ENCODE measurements around the gene ITPR3.
A peak's percentile ranks its signal among the peaks of the same experiment; 100 is the strongest.
"Not testable (repeated sequence)": the region's sequence is repeated elsewhere in the genome, so short reads cannot be mapped to it uniquely, and the experiment has no call there.

Gene ITPR3

DNA sequence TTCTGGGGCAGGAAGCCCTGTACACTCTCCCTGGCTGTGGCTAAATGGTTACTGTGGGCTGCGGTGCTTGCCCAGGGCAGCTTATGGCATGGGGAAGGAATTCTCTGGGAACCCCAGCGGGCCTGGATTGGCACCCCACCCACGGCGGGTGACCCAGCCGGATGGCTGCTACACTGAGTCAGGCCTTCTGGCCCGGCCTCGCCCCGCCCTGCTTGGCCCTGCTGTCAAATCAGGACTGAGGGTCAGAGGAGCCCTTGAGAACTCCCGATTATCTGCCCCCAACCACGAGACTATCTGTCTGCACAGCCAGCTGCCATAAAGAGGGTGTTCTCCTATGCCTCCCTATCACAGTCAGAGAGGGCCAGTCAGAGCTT is 7.3 kb upstream of the ITPR3 start:
- no peak for DNase-seq

GRCh38 chr6:33616113-33616512 is 5.0 kb upstream of the ITPR3 start:
- no peak for DNase-seq
- ATAC-seq, result no peak

More for the DNA sequence above, 7.3 kb upstream of the ITPR3 start:
- no peak for ATAC-seq

- ATAC-seq (no peak), DNase-seq (no peak)
Measured at GRCh38 chr6:33616913-33617312, 4.2 kb upstream of the ITPR3 start.

DNA sequence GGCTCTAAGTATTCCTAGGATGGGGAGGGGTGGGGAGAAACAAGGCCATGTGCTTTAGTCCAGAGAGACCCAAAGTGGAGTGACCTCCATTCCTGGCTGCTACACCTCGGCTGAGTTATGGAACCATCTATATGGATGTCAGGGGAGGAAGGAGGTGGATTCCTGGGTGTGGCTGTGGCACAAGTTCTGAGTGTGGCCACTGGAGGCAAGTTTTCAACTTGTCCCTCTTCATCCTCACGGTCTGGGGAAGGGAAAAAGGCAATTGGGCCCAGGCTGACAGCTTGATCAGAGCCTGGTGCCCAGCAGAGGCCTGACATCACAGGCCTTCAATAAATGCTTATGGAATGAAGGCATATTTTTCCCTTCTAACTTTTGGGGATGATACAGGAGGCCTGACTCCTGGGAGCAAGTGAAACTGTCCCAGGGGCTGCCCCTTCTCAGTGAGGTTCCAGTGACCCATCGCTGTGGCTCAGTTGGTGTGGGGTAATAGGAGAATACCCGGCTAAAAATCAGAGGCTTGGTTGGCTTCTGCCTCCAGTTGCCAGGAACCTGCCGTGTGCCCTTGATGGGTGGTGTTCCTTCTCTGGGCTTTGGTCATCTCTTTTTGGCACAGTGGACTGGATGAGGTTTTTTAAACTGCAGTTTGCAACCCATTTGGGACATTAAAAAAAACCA is 1.8 kb upstream of the ITPR3 start:
- DNase-seq (no peak), ATAC-seq (no peak)

DNA sequence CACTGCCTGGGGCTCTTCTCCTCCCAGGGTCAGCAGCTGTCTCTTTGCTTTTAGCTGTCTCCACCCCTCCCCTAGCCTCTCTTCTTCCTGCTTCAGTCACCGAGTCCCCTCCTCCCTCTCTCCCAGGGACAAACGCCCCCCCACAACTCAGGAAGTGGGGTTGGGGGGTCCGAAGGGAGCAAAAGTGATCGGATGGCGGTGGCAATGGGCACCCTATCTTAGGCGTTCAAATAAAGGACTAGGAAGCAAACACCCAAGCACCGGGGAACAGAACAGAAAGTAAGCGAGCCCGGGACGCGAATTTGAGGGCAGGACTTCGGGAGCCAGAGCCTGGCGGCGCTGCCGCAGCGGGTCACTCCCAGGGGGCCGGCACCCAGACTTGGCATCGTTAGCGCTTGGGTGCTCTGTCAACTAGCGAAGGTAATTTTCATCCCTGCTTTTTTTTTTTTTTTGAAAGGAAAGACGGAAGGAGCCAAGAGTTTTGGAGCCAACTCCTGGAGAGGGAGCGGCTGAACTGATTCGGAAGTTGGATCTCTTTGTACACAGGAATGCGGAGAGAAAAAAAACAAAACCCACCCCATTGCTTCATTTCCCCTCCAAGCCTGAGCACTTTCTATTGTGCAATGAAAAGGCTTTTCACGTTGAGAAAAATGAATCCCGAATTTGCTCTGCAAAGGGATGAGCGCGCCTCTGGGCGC is 815 bp upstream of the ITPR3 start:
- DNase-seq (peak; percentile 52), ATAC-seq (no peak)

DNA sequence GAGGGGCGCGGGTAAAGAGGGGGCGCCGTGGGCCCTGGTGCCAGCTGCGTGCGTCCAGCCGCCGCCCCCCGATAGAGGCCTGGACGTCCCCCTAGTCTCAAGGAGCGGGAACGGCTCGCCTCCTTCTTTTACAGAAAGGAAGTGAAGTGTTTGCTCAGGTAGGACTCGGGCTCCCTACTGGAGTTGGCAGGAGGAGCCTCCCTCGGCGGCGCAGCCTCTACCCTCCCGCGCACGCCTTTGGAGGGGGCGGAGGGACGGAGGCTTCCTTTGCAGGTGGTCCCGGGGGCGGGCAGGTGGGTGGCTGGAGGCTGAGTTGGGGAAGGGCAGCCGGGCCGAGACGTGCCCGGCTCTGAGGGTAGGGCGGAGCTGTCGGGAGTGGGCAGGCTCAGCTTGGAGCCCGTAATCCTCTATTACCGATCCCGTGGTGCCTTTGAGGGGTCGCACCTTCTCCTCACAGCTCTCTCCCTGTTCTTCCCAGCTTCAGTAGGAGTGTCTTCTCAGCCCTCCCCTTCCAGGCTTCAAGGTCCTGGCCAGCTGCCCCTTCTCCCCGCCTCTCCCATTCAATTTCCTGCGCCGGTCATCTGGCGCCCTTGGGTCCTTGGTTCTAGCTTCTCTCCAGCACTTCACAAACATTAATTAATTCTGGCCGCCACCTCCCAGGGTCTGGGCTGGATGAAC is 728 bp downstream of the ITPR3 start:
- DNase-seq, result peak; percentile 52

DNA sequence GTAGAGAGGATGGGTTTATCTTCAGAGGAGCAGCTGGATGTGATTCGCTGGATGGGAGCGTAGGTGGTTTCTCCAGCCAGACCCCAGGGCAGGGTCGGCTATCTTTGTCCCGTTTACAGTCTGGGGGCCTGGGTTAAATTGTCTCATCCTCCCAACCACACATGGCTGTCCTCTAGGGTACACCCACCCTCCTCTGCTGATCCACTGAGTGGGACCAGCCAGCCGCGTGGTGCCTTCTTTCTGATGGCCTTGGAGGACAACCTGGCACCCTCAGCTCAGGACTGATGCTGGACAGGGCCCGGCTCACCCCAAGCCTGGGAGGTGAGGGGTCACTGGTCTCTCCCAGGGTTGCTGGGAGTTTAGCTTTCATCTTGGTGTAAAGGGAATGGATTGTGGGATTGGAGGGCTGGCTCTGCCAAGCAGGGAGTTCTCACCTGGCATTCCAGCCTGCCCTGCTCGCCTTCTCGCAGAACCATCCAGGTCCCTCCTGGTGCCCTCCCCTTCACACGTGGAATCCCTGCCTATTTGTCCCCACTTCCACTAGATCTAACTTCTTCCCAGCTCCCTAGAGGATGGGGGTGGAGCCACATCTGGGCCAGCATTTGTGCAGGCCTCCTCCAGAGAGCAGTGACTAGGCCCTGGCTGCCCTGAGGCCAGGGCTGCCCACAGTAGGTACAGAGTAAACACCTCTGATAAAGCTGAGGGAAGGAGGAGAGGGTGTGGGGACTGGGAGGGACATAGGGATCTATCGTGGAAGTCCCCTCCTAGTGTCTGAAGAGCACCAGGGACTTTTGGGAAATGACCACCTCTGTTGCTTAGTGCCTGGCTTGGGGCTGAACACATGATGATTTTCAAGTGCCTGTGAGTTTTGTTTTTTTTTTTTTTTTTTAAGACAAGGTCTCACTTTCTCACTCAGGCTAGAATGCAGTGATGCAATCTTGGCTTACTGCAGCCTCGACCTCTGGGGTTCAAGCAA is 1.6 kb downstream of the ITPR3 start:
- no peak for ATAC-seq

More for the DNA sequence above, 728 bp downstream of the ITPR3 start:
- ATAC-seq, result peak; percentile 7

DNA sequence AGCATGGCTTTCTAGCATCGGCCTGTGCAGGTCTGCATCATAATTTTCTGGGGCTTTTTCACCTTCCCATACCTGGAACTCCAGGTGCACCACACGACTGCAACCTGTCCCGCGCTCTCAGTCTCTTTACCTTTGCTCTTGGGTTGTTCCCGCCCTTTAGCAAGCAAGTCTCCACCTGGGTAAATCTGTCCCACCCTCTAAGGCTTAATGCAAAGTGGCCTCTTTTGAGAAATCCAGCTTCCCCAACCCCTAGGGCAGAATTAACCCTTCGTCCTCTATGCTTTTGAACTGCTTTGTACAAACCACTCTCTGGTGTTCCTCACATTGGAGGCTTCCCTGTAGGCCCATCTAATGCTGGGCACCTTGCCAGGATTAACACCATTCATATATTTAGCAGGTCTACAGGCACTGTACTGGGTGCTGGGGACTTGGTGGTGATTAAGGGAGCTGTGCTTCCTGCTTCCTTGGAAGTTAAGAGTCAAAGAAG is 2.8 kb downstream of the ITPR3 start:
- DNase-seq (no peak), ATAC-seq (no peak)

More for the DNA sequence above, 1.6 kb downstream of the ITPR3 start:
- DNase-seq, result no peak

- no peak for DNase-seq
Measured at GRCh38 chr6:33624856-33625255, 3.7 kb downstream of the ITPR3 start.

GRCh38 chr6:33627876-33628275 is 6.8 kb downstream of the ITPR3 start:
- no peak for DNase-seq
- no peak for ATAC-seq

More at GRCh38 chr6:33624856-33625255, 3.7 kb downstream of the ITPR3 start:
- ATAC-seq, result no peak

- ATAC-seq, result no peak
- DNase-seq, result no peak
Measured at GRCh38 chr6:33628401-33628964, 7.4 kb downstream of the ITPR3 start.

- ATAC-seq, result no peak
- no peak for DNase-seq
Measured at GRCh38 chr6:33630014-33630413, 8.9 kb downstream of the ITPR3 start.

DNA sequence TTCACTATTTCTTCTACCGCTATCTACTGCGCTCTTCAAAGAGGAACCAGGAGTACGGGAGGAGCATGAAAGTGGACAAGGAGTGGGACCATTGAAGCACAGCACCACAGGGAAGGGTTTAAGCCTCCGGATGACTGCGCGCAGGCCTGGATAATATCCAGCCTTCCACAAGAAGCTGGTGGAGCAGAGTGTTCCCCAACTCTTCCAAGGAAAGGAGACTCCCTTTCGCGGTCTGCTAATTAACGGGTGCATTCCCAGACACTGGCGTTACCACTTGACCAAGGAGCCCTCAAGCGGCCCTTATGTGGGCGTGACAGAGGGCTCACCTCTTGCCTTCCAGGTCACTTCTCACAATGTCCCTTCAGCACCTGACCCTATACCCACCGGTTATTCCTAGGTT is 10.4 kb downstream of the ITPR3 start:
- not testable (repeated sequence) for ATAC-seq, DNase-seq

GRCh38 chr6:33631971-33632557 is 10.9 kb downstream of the ITPR3 start:
- no peak for DNase-seq
- no peak for ATAC-seq

DNA sequence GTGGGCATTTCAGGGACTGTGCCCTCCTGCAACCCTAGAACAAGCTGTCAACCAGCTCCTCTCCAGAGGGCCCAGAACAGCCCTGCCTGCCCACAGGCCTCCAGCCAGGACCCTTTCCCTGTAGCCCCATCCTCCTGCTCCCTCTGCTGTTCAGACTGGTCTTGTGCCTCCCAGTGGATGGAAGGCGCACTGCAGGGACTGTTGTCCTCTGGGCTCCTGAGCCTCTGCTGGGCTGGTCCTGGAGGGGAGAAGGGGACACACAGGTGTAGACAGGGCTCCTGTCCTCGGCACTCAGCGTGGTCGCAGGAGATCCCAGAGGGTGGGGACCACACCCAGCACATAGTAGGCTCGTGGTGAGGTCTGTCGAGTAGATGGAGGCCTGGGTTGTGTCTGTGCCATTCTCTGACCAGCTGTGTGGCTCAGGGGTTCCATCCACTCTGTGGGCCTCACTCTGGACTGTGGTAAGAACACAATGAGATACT is 11.5 kb downstream of the ITPR3 start:
- peak; percentile 62 for DNase-seq
- peak; percentile 54 for ATAC-seq

DNA sequence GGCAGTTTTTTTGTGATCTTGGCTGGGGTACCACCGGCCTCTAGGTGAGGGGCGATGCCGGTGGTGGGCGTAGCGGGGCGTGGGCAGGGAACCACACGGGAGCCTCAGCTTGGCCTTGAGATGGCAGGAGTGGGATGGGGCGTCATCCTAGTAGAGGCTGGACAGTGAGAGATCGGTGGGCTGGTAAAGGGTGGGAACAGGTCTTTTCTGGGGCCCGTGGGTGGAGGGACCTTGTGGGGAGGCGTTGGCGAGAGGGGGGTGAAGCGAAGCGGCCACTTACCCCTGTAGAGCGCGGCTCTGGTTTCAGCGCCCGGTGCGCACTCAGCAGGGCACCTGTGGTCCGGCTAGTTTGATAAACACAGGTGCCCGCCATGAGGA is 12.0 kb downstream of the ITPR3 start:
- no peak for DNase-seq
- ATAC-seq, result no peak

GRCh38 chr6:33633462-33634158 is 12.5 kb downstream of the ITPR3 start:
- DNase-seq, result peak; percentile 63
- ATAC-seq, result peak; percentile 83

DNA sequence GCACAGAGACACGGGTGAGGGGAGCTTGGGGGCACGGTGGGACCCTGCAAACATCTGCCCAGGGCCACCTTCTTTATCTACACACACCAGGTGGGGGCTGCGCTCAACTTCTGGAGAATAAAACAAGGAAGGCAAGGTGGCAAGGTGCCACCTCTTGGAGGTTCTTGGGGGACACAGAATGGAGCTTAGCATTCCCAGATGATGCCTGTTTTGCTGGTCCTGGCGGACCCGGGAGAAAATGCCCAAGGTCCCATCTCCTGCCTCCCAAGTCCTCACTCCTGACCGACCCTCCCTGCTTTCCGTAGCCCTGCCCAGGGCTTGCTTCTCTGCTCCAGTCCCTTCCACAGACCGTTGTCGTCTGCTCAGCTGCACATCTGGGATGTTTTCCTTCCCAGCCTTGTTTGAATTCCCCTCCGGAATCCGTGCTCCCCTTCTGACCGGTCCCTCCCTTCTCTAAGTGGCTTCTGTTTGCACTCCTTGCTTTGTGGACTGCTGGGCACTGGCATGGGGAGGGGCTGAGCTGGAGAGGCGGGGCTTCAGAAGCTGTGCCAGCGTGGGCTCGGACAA is 13.1 kb downstream of the ITPR3 start:
- DNase-seq, result no peak

DNA sequence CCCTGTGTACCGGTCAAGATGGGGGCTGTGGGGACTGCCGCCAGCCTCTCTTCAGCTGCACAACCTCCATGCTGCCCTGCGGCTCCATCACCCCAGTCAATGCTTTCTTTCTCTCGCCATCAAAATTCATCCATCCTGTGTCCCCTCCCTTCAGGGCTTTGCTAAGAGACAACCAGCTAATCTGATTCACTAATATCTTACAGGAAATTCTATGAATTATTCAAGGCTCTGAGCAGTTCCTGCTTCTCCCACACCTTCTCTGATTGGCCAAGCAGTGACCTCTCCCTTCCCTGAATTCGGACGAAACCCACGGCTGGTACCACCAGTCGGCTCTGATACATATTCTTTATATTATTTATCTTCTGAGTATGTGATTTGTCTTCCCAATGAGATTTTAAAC is 13.8 kb downstream of the ITPR3 start:
- DNase-seq (no peak), ATAC-seq (no peak)

More for the DNA sequence above, 13.1 kb downstream of the ITPR3 start:
- no peak for ATAC-seq

- DNase-seq (no peak), ATAC-seq (no peak)
Measured at GRCh38 chr6:33636655-33637054, 15.5 kb downstream of the ITPR3 start.
